Trophoblast cell (in vitro differentiated cells and primary cell): ENCODE measurements around the gene DKK2.
A peak's percentile ranks its signal among the peaks of the same experiment; 100 is the strongest.

ENCODE experiments used
- DNase-seq, 2 donors: peaks; one replicate each; pipeline ENCODE4 v3.0.0-alpha.2; 2016
- H2AFZ ChIP-seq: 2 replicates; pipeline ENCODE4 v1.6.1; 2013; ENCODE audit warnings: low read length, moderate library complexity, mild to moderate bottlenecking; ENCODE audit not compliant: insufficient read depth, poor library complexity
- H2AK5ac ChIP-seq: 2 replicates; pipeline ENCODE4 v1.6.1; 2013; ENCODE audit warnings: mild to moderate bottlenecking, low read length
- H2BK120ac ChIP-seq: 2 replicates; pipeline ENCODE4 v1.6.1; 2013; ENCODE audit warnings: low read length, mild to moderate bottlenecking, moderate library complexity; ENCODE audit not compliant: insufficient read depth, poor library complexity
- H2BK12ac ChIP-seq: 2 replicates; pipeline ENCODE4 v1.6.1; 2013; ENCODE audit warnings: mild to moderate bottlenecking, low read length, moderate library complexity
- H2BK5ac ChIP-seq: 2 replicates; pipeline ENCODE4 v1.6.1; 2013; ENCODE audit warnings: low read length, low read depth, moderate library complexity, mild to moderate bottlenecking; ENCODE audit not compliant: poor library complexity
- H3K14ac ChIP-seq: 2 replicates; pipeline ENCODE4 v1.6.1; 2013; ENCODE audit warnings: mild to moderate bottlenecking, low read length
- H3K18ac ChIP-seq: 2 replicates; pipeline ENCODE4 v1.6.1; 2013; ENCODE audit warnings: mild to moderate bottlenecking, low read length
- H3K23ac ChIP-seq: 2 replicates; pipeline ENCODE4 v1.6.1; 2013; ENCODE audit warnings: low read length
- H3K27ac ChIP-seq: 2 replicates; pipeline ENCODE4 v1.5.1; 2013; ENCODE audit warnings: low read depth, mild to moderate bottlenecking, inconsistent platforms, low read length, moderate library complexity
- H3K27me3 ChIP-seq: 2 replicates; pipeline ENCODE4 v1.6.1; 2013; ENCODE audit warnings: inconsistent platforms, mild to moderate bottlenecking, low read length, moderate library complexity; ENCODE audit not compliant: insufficient read depth
- H3K36me3 ChIP-seq, 2 experiments: 1 replicate in 1 of 2; 2 replicates in 1 of 2; pipeline ENCODE4 v1.6.1; 2013; ENCODE audit warnings: low read length in 2 of 2, mild to moderate bottlenecking in 2 of 2, moderate library complexity in 1 of 2; ENCODE audit not compliant: insufficient read depth in 2 of 2, control insufficient read depth in 1 of 2
- H3K4ac ChIP-seq: 2 replicates; pipeline ENCODE4 v1.6.1; 2013; ENCODE audit warnings: low read depth, mild to moderate bottlenecking, low read length, moderate library complexity
- H3K4me1 ChIP-seq, 2 experiments: 1 replicate in 1 of 2; 2 replicates in 1 of 2; pipeline ENCODE4 v1.6.1; 2013; ENCODE audit warnings: low read length in 2 of 2, mild to moderate bottlenecking in 2 of 2, moderate library complexity in 1 of 2; ENCODE audit not compliant: insufficient read depth in 2 of 2, control insufficient read depth in 1 of 2
- H3K4me2 ChIP-seq: 2 replicates; pipeline ENCODE4 v1.6.1; 2013; ENCODE audit warnings: inconsistent platforms, mild to moderate bottlenecking, low read length, moderate library complexity
- H3K4me3 ChIP-seq: 2 replicates; pipeline ENCODE4 v1.5.1; 2013; ENCODE audit warnings: mild to moderate bottlenecking, low read depth, low read length, inconsistent platforms
- H3K79me1 ChIP-seq: one replicate; pipeline ENCODE4 v1.6.1; 2013; ENCODE audit warnings: low read length
- H3K79me2 ChIP-seq: 2 replicates; pipeline ENCODE4 v1.6.1; 2013; ENCODE audit warnings: low read length, mild to moderate bottlenecking; ENCODE audit not compliant: control insufficient read depth, insufficient read depth, poor library complexity
- H3K9ac ChIP-seq: 2 replicates; pipeline ENCODE4 v1.6.1; 2013; ENCODE audit warnings: mild to moderate bottlenecking, low read length
- H3K9me3 ChIP-seq: 2 replicates; pipeline ENCODE4 v1.6.1; 2013; ENCODE audit warnings: low read depth, mild to moderate bottlenecking, control low read depth, inconsistent platforms, low read length; ENCODE audit not compliant: insufficient read depth
- H4K12ac ChIP-seq: 2 replicates; pipeline ENCODE4 v1.6.1; 2013; ENCODE audit warnings: low read depth, mild to moderate bottlenecking, low read length, moderate library complexity
- H4K8ac ChIP-seq: 2 replicates; pipeline ENCODE4 v1.6.1; 2013; ENCODE audit warnings: low read depth, mild to moderate bottlenecking, low read length, moderate library complexity
- H4K91ac ChIP-seq: one replicate; pipeline ENCODE4 v1.6.1; 2013; ENCODE audit warnings: low read depth, mild to moderate bottlenecking, low read length, moderate library complexity
- WGBS: extraction: QIAGEN DNeasy Blood & Tissue Kit; methylation state at CpG from one replicate; pipeline ENCODE4 v1.1.7; 2013; ENCODE audit warnings: missing lambda C conversion rate; ENCODE audit not compliant: insufficient read length, insufficient coverage; ENCODE audit errors: extremely low coverage; 5-methylcytosine and 5-hydroxymethylcytosine counted together

The DKK2 gene

GRCh38 chr4:107027379-107027778 is 8.7 kb downstream of the DKK2 start:
- no peak overlapping the region for H2AK5ac ChIP-seq
- WGBS, result no CpG with 5 or more reads among the region's 1 CpG
- no peaks in the 10 kb centered on the region for H3K9me3 ChIP-seq
- no peak overlapping the region for H2AFZ ChIP-seq
- H3K79me2 ChIP-seq, result no peaks in the 10 kb centered on the region
- H3K4me3 ChIP-seq, result no peak overlapping the region
- H3K18ac ChIP-seq, result no peak overlapping the region
- DNase-seq, result no peak
- H4K8ac ChIP-seq, result no peak overlapping the region
- H3K23ac ChIP-seq, result no peak overlapping the region
- no peak overlapping the region for H3K14ac ChIP-seq
- H4K91ac ChIP-seq, result no peak overlapping the region
- H2BK5ac ChIP-seq, result no peak overlapping the region
- no peak overlapping the region for H3K9ac ChIP-seq
- no peak overlapping the region for H4K12ac ChIP-seq
- no peaks in the 10 kb centered on the region for H3K36me3 ChIP-seq
- H2BK120ac ChIP-seq, result no peak overlapping the region
- no peak overlapping the region for H2BK12ac ChIP-seq
- H3K79me1 ChIP-seq, result no peaks in the 10 kb centered on the region
- no peaks in the 10 kb centered on the region for H3K27me3 ChIP-seq
- no peak overlapping the region for H3K4me2 ChIP-seq
- H3K27ac ChIP-seq, result no peak overlapping the region
- H3K4me1 ChIP-seq, result no peaks in the 10 kb centered on the region
- H3K4ac ChIP-seq, result no peak overlapping the region

DNA sequence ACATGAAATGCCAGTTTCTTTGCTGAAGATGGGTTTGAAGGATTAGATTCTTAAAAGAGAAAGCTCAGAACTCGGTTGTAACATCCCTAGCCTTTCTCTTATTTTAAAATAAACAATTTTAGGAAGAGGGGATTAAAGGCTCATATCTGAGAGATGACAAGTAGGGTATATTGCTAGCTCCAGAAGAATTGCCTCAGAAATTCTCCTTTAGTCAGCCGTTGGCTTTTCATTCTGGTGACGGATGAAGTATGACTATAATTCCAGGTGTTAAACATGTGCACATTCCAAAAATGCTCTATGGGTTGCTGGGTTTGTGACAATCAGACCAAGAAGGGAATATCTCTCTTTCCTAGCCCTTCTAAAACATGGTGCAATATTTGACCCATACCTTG is 17.8 kb downstream of the DKK2 start:
- Histone ChIP-seq H3K79me1 (no peaks in the 10 kb centered on the region), H3K14ac (no peak overlapping the region), H2AK5ac (no peak overlapping the region), H3K27ac (no peak overlapping the region), H3K9me3 (no peaks in the 10 kb centered on the region), H3K4me1 (no peaks in the 10 kb centered on the region), H3K36me3 (no peaks in the 10 kb centered on the region), H3K4me3 (no peak overlapping the region), H2AFZ (no peak overlapping the region), H4K12ac (no peak overlapping the region), H2BK12ac (no peak overlapping the region), H3K4me2 (no peak overlapping the region), H3K9ac (no peak overlapping the region), H2BK120ac (no peak overlapping the region), H4K8ac (no peak overlapping the region), H3K4ac (no peak overlapping the region), H4K91ac (no peak overlapping the region), H3K18ac (no peak overlapping the region), H3K79me2 (no peaks in the 10 kb centered on the region), H2BK5ac (no peak overlapping the region), H3K27me3 (no peaks in the 10 kb centered on the region), H3K23ac (no peak overlapping the region)
- no CpG with 5 or more reads among the region's 3 CpGs for WGBS
- DNase-seq, result peak; percentile 58 to 88

GRCh38 chr4:107017443-107018343 is 18.4 kb downstream of the DKK2 start:
- no peak overlapping the region for H3K4me2 ChIP-seq
- H3K27ac ChIP-seq, result no peak overlapping the region
- H3K9me3 ChIP-seq, result no peaks in the 10 kb centered on the region
- H3K4ac ChIP-seq, result no peak overlapping the region
- H2BK5ac ChIP-seq, result no peak overlapping the region
- H3K9ac ChIP-seq, result no peak overlapping the region
- H3K79me1 ChIP-seq, result no peaks in the 10 kb centered on the region
- no CpG with 5 or more reads among the region's 7 CpGs for WGBS
- H4K12ac ChIP-seq, result no peak overlapping the region
- no peak overlapping the region for H3K18ac ChIP-seq
- no peak overlapping the region for H2BK120ac ChIP-seq
- no peaks in the 10 kb centered on the region for H3K27me3 ChIP-seq
- H3K4me1 ChIP-seq, result no peaks in the 10 kb centered on the region
- peak in 1 of 2 donors; percentile 58 for DNase-seq
- no peak overlapping the region for H4K8ac ChIP-seq
- no peaks in the 10 kb centered on the region for H3K36me3 ChIP-seq
- H3K23ac ChIP-seq, result no peak overlapping the region
- H3K79me2 ChIP-seq, result no peaks in the 10 kb centered on the region
- no peak overlapping the region for H2AFZ ChIP-seq
- no peak overlapping the region for H3K14ac ChIP-seq
- H4K91ac ChIP-seq, result no peak overlapping the region
- H2AK5ac ChIP-seq, result no peak overlapping the region
- no peak overlapping the region for H2BK12ac ChIP-seq
- no peak overlapping the region for H3K4me3 ChIP-seq

- no CpG with 5 or more reads among the region's 3 CpGs for WGBS
Observed at GRCh38 chr4:107011312-107011711, 24.8 kb downstream of the DKK2 start.

More at GRCh38 chr4:107011312-107011711, 24.8 kb downstream of the DKK2 start:
- no peak overlapping the region for H3K9ac ChIP-seq
- H3K4me1 ChIP-seq, result no peaks in the 10 kb centered on the region
- no peak overlapping the region for H2AFZ ChIP-seq
- no peak overlapping the region for H4K8ac ChIP-seq
- no peak overlapping the region for H3K18ac ChIP-seq
- H3K27ac ChIP-seq, result no peak overlapping the region
- H3K4ac ChIP-seq, result no peak overlapping the region
- H3K36me3 ChIP-seq, result no peaks in the 10 kb centered on the region
- H3K4me3 ChIP-seq, result no peak overlapping the region
- H2BK120ac ChIP-seq, result no peak overlapping the region
- H2AK5ac ChIP-seq, result no peak overlapping the region
- no peak overlapping the region for H4K12ac ChIP-seq
- no peak overlapping the region for H4K91ac ChIP-seq
- no peak overlapping the region for H2BK5ac ChIP-seq
- H3K27me3 ChIP-seq, result no peaks in the 10 kb centered on the region
- no peaks in the 10 kb centered on the region for H3K79me1 ChIP-seq
- no peak overlapping the region for H3K4me2 ChIP-seq
- H3K14ac ChIP-seq, result no peak overlapping the region
- no peak overlapping the region for H3K23ac ChIP-seq
- no peaks in the 10 kb centered on the region for H3K9me3 ChIP-seq
- peak in 1 of 2 donors; percentile 77 for DNase-seq
- no peak overlapping the region for H2BK12ac ChIP-seq
- H3K79me2 ChIP-seq, result no peaks in the 10 kb centered on the region
